Measurements from ENCODE around the gene FGFR1OP2. TPM values are rescaled to one million over a fixed set of nuclear protein-coding genes. Genes with fewer than 3 reads are reported as not detected.

The FGFR1OP2 gene
- 39.2 and 55.9 TPM in 2 replicates for total RNA-seq

DNA sequence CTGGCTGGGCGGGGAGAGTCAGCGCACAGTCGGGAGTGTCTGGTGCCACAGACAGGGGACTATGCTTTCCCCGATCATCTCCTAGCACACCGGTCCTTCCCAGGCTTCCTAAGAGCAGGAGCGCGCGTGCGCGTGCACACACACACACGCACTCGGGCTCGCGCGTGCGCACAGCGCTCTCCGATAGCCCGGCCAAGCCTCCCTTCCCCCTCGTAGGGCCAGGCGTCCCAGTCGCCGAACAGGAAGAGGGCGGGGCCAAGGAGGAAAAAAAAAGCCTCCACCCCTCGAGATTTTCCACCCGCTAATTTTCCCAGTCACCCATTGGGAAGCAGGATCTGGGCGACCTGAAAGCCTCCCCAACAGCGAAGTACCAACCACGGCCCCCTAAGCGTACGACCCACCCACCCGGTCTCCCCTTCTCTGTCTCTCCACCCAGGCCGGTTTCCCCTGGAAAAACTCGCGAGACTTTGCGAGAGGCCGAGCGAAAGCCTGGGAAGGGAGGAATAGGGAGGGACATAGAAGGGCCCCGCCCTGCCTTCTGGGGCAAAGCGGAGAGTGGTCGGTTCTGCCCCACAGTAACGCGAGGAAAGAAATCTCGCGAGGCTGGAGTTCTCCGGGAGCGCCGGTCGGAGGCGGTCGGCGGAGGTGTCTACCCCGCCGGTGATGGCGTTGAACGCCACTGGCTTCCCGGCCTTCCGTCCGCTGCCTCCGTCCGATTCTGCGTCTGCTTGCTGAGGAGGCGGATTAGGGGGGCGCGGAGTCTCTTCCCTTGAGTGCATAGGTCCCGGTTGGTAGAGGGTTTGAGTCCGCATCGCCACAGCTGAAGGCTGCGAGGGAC, at the start of gene FGFR1OP2, which contains the start of gene INTS13:
Gene FGFR1OP2, plus strand, starts transcription at position 608 of the 838 bp plus-strand sequence. CDS start 15,689 bp downstream, outside the sequence.
Gene INTS13, minus strand, starts transcription at position 119 of the 838 bp plus-strand sequence. CDS start 1,178 bp downstream, outside the sequence.

DNA sequence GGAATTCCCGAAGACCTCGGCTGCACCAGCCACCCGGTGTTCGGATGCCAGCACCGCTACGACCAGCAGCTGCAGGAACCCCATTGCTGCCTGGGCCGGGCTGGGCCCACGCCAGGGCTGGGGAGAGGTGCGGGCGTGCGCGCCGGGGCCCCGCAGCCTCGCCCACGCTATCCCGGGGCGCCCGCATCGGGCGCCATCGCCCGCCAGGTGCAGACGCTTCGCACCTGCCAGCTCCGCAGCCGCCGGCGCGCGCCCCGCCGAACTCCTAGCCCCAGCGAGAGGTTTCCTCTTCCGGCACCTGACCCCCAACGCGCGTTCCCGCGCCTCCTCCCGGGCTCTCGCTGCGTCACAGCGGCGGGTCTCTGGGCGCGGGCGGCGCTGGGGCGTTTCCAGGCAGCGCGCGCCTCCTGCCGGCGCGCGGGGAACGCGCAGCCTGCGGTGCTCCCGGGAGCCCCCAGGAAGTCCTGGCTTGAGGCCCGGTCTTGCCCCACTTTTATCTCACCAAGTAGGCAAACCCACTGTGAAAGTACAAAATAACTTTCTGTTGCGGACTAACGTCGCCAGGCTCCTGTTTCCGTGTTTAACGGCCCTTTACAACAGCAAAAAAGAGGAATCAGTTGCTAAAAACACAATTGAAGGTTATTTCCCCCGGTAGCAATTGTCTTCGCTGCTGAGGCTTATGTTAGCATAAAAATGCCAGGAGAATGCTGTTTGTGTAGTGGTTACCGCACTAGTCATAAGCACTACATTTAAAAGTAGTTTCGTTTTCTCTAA, 76.0 kb downstream of the FGFR1OP2 start, which contains the start of gene TM7SF3:
Gene TM7SF3, minus strand, starts transcription at position 300 of the 774 bp plus-strand sequence. Its CDS starts 216 bp downstream, at position 84.

Other genes starting within 250 kb of the FGFR1OP2 start
- gene ITPR2, start 105.3 kb upstream of the FGFR1OP2 start, total RNA-seq, result 3.3 and 10.2 TPM in 2 replicates
- gene INTS13, start 489 bp upstream of the FGFR1OP2 start, total RNA-seq, result 27.5 and 33.9 TPM in 2 replicates
- gene TM7SF3, start 75.9 kb downstream of the FGFR1OP2 start, total RNA-seq, result 75.5 and 110 TPM in 2 replicates
- 40.7 and 50.0 TPM in 2 replicates for gene MED21, start 84.1 kb downstream of the FGFR1OP2 start, total RNA-seq
- gene C12orf71, start 144.1 kb downstream of the FGFR1OP2 start, total RNA-seq, result not detected in 2 replicates